Stimulated activated CD4-positive, alpha-beta T cell treated with anti-CD3 and anti-CD28 coated beads, Interleukin-4, amount 100 ng/mL, for 24 hours (primary cell): ENCODE data around the gene CA10.
A peak's percentile ranks its signal among the peaks of the same experiment; 100 is the strongest.

ENCODE experiments used
- DNase-seq: peaks from one replicate; pipeline ENCODE4 v3.0.0-alpha.2; 2020

The CA10 gene

GRCh38 chr17:51813140-51813783 is 345.3 kb downstream of the CA10 start:
- no peak for DNase-seq

GRCh38 chr17:51807460-51807859 is 351.1 kb downstream of the CA10 start:
- no peak for DNase-seq

GRCh38 chr17:51805765-51806164 is 352.7 kb downstream of the CA10 start:
- DNase-seq: no peak

DNA sequence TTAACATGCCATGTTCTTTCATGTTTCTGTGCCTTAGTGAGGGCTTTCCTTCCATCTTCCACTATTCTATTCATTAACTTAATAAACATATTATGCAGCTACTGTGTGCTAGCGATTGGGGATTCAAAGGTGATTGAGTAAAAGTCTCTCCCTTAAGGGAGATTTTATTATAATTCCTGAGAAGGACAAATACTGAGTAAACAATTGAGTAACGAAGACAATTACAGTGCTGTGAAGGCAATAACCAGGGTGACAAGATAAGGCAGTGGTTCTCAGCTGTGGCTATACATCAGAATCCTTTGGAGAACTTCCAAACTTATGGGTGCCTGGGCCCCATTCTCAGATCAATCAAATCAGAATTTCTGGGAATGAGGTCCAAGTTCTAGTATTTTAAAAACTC is 353.3 kb downstream of the CA10 start:
- DNase-seq: no peak

DNA sequence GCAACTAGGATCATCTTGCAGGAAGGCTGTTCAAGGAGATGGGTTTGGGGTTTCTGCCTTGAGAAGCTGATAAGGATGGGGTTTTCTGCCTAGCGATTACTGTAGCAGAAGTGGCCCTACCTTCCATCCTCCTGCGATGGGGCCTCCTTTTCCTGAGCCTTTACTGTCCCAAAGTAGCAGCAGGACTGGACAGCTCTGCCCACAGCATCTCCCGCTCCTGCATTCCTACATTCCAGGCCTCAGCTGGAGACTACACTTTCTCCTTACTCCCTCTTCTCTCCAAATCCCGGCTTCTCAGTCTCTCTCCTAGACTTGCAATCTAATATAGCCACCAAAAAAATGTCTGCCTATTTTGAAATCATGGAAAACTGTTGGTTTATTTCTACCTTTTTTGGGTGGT is 355.4 kb downstream of the CA10 start:
- DNase-seq: no peak

DNA sequence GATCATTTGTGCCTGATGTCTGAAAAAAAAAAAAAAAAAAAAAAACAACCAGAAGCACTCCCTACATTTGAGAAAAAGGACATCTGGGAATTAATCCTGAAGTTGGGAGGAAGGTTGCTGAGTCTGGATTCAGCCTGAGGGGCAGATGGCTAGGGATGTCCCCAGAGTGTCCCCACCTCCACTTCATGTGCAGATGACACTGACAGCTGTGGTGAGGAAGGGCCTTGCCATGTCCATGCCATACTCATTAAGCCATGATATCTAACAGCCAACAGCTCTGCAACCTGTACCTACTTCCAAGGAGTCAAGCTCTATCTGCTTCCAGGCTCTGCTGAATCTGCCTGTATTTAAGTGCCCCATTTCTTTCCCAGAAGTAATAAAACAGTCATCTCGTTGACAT is 356.0 kb downstream of the CA10 start:
- no peak for DNase-seq

DNA sequence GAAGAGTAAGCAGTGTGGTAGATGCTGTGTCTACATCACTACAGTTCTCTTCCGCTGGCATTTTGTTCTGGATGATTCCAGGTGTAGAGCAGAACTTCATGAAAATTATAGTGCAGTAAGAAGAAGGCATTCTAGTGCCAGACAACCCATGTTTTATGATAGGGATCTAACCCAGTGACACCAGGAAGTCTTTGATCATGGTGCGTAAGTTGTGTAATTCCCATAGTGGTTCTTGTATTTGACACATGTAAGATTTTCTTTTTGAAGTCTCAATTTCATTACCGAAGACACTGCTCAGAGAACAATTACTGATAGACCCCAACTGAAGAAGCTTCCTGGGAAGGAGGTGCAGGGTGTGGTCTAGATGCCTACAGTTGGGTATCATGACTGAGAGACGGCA is 356.9 kb downstream of the CA10 start:
- DNase-seq: no peak

DNA sequence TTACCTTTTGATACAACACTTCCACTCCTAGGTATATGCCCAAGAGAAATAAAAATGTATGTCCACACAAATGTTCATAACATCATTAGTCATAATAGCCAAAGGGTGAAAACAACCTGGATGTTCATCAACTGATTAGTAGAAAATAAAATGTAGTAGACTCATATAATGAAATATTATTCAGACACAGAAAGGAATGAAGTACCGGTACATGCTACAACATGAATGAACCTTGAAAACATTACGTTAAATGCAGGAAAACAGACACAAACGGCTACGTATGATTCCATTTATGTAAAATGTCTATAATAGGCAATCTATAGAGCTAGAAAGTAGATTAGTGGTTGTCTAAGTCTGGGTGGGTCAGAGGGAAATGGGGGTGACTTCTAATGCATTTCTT is 358.5 kb downstream of the CA10 start:
- DNase-seq: no peak

DNA sequence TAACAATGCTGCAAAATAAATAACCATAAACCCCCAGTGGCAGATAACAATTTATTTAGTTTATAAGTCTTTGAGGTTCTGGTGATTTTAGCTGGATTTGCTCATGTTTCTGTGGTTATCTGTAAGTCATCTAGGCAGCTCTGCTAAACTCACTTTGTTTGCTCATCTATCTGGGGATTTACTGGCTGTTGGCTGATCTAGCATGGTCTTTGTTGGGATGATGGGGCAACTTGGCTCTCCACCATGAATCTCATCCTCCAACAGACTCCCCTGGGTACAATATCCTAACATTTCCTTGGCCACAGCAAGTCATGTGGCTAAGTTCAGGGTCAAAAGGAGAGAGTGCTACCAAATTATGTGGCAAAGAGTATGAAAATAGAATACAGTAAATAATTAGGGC is 359.3 kb downstream of the CA10 start:
- DNase-seq: no peak

- DNase-seq: no peak
Measured at GRCh38 chr17:51797150-51797549, 361.4 kb downstream of the CA10 start.

- no peak for DNase-seq
Measured at GRCh38 chr17:51796026-51796425, 362.5 kb downstream of the CA10 start.

DNA sequence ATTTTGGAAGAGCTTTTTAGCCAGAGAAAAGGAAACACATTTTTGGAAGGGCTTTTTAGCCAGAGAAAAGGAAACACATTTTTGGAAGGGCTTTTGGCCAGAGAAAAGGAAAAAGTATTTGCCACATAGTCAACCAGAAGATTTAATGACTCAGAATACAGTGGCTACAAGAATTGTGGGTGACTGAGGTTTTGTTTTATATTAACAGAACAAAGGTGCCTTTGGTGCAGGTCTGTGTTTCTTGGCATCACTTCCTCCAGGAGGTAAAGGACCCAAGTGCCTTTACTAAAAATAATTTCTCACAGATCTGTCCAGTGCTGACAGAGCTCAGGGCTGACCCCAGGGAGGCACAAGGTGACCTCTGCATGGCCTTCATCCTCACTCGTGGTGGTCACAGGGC is 363.1 kb downstream of the CA10 start:
- no peak for DNase-seq

DNA sequence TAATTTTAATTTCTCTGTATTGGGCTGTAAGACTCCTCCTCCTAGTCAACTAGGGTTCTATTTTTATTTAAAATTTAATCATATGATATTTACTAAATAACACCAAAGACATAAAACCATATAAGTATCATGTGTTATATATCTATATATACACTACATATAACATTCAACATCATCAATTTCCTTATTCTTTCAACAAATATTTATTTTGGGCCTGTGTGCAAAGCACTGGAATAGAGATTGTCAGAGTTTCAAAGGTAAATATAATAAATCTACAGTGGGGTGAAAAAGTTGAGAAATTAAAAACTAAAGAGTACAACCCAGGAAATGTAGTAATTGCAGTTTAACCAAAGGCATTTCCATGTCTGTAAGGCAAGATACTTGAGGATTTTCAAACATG is 364.0 kb downstream of the CA10 start:
- no peak for DNase-seq

DNA sequence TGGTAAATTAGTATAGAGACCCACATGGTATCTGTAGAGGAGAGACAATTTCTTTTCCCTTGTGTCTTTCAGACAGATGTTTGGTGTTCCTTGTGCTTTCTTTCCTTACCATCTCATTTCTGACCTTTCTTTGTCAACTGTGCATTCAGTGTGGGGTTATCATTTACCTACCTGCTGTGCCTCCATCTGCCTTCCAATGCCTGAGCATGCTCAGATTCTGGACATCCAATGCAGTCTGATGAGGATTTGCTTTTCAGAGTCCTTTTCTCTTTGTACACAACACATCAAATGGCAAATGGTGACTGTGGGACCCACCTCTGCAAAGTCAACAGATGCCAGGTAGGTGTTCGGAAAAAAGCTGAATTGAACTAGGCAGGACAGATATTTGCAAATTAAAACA is 364.8 kb downstream of the CA10 start:
- DNase-seq: no peak

DNA sequence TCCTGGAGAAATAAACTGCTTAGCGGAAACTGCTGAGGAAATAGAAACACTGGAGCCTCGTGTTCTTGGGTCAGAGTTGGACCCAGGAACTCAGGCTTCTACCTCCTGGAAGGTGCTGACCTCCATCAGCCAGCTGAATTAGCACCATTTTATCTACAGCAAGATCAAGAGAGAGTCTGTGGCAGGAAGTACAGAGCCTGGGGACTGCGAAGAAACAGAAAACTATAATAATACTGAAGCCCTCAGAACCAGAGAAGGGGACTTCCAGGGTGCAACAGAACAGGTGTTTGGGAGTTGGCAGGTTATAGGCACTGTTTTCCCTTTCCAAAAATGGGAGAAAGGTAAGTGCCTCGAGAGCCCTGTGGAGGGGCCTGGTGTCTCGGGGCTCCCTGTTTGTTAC is 379.7 kb downstream of the CA10 start:
- DNase-seq: no peak

DNA sequence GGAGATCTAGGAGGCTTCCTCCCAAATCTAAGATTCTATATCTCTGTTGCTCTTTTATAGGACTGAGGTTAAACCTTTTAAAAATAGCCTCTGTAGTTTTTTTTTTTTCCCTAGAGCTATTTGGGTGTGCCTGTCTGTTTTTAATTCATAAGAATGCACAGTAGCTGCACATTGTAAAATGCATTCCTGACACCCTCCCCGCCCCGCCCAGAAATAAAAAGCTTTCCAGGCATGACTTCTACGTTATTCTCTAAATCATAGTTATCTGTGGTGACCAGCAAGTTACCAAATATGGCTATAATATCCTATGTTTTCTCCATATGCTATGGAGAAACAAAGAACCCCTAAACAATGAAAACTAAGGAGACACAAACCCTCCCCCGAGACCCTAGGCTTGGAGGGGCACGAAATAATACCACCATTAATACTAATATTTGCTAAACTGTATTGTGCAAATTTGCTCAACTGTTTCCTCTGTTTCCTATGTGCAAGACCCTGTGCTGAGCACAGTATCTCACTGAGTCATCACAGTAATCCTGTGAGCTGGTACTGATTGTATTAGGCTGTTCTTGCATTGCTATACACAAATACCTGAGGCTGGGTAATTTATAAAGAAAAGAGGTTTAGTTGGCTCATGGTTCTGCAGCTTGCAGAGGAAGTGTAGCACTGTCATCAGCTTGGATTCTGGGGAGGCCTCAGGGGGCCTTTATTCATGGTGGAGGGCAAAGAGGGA is 388.3 kb downstream of the CA10 start:
- no peak for DNase-seq

DNA sequence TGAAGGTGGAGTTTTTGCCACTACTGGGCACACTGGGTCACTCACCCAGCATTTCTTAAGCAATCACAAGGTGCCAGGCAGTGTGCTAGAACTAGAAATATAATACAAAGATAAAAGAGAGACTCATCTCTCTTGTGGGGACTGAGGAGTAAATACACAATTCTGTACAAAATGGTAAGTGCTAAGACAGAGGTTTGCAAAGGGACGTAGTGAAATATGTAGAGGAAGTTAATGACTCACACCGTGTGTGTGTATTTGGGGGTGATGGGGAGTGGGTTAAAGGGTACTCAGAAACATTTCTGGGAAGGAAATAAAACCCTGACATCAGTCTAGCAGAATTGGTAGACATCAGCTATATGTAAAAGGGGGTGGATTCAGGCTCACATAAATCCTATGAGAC is 389.3 kb downstream of the CA10 start:
- no peak for DNase-seq

DNA sequence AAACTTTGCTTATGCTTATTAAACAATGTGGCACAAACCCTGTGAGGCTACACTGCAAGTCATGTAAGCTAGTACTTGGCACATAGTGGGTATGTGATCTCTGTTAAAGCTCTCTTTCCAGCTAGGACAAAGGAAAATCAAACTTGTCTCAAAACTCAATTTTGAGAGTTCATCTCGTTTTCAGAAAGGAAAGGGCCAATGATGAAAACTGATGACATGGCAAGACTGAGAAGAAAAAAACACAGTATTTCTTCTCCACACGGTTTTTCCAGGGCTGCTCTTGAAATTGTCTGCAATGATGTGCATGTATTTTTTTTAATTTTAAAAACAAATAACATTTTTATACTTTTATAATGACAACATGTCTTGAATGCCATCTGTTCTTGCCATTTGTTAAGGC is 389.8 kb downstream of the CA10 start:
- DNase-seq: no peak

DNA sequence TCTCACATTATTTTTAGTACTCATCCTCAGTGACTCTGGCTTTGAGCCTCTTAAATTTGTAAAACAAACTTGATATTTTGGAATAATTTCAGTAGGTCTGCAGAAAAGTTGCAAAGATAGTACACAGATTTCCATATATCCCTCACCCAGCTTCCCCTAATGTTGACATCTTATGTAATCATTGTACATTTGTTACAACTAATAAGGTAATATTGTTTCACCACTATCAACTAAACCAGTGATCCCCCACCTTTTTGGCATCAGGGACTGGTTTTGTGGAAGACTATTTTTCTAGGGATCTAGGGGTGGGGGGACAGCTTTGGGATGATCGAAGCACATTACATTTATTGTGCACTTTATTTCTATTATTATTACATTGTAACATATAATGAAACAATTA is 391.2 kb downstream of the CA10 start:
- DNase-seq: no peak

DNA sequence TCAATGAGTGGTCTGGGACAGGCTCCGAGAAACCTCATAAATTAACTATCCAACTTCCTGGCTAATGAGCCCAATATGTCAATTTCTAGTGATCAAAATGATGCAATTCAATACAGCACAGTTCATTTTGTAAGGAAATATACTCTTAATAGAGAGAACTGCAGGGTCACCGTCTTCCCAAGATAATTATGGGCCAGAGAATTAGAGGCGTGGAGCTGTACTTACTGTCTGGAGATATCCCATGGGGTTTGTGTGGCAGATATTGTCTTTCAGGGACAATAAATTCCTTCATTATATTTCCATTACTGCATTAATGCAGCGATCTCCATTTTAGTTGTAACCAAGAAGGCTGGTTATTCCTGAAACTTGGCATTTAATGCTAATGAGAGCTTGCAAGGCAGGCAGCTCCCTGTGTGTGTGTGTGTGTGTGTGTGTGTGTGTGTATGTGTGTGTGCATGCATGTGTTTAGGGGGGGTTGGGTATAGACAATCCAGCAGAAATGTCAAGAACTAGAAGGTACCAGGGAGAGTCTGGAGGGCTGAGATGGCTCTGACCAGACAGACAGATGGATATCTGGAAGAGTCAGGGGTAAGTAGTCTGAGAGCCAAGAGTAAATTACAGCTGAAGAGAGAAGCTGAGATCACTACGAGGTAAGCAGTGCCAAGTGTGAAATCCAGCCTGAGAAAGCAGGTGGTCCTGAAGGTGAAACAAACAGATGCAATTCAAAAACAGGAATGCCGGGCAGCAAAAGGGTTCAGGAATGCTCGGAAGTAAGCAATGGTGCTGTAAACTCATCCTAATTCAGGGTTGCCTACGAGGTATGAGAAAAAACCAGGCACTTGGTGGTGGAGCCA is 393.0 kb downstream of the CA10 start:
- no peak for DNase-seq

DNA sequence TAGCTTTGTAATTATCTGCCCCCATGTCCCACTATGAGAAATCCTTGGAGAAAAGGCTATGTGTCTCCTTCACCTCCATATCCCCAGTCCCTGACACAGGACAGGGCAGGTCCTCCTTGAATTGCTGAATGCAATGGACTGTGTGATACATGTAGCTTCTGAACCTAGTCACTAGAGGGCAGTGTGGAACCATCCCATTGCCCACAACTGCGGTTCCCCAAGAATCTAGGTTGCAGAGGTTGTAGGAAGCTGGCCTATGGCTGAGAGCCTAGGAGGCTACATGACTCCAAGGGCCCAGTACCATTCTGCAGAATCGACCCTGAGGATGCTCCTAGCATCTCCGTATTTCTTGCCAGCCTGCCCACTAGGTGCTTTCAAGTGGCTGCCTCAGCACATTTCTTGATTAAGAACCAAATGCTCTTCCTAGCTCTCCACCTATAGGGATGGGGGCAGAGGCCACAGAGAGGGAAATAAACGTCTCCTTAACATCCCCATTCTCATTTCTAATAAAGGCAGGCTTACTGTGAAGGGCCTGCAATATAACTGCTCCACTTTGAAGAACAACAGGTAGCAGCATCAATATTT is 394.0 kb downstream of the CA10 start:
- DNase-seq: peak; percentile 43

GRCh38 chr17:51763058-51763457 is 395.5 kb downstream of the CA10 start:
- no peak for DNase-seq

DNA sequence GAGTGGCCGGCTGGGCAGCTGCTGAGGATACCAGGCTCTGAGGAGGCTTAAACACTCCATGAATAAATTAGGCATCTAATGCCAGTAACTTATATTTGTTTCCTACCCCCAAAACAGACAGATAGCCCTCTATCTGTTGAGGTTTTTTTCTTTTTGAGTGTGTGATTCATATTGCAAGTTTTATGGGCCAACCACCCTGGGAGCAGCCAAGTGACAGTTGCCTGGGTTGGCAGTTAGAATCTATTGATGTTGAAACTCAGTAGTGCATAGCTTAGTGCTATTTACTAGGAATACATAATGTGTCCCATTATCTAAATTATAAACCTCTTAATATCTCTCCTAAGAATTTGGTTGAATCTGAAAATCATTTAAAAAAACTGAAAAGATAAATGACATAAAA is 397.4 kb downstream of the CA10 start:
- DNase-seq: no peak

DNA sequence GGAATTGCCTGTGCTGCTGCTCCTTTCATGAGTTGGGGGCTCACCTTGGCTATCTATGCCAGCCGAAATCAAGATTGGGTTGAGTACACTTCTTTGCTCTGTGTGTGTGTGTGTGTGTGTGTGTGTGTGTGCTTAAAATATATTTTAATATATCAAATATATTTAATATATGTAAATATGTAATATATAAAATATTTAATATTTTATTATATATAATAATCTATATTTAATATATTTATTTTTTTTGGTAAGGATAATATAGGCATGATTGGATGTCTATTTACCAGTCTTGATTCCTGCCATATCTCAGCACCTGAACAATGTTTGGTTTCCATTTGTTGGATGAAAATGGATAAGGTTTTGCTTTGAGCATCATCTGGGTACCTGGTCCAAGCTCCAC is 399.3 kb downstream of the CA10 start:
- no peak for DNase-seq
